WTC11 (cell line): Measurements from ENCODE around the gene ELFN2.

Experiments used
- MAX ChIP-seq: sonication (generic); formaldehyde crosslinking; IDR thresholded peaks from 2 replicates; pipeline ENCODE4 v1.8.0; 2022; ENCODE audit warnings: mild to moderate bottlenecking, missing genetic modification reagents
- MLX ChIP-seq: sonication (generic); formaldehyde crosslinking; IDR thresholded peaks from 2 replicates; pipeline ENCODE4 v1.8.1; 2023; ENCODE audit warnings: mild to moderate bottlenecking, missing genetic modification reagents, moderate library complexity

DNA sequence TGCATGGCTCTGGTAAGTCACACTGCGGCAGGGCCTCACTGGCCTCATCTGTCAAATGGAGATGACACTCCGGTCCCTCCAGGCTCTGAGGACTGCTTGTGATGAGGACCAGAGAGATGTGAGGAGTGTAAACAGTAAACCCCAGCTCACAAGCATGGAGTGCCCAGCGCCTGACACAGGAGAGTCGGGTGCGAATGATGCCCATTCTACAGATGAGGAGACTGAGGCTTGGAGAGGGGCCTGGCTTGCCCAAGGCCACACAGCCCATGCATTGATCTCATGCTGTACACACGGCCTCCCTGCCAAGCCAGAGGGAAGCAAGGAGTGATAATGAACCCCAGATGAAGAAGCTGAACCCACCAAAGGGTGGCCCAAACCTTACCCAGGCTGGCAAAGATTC, 37.2 kb downstream of the ELFN2 start:
- TF ChIP-seq MAX (no peak), MLX (CRISPR knock-in tag) (no peak)
